ENCODE measurements around the gene ATG7.
A peak's percentile ranks its signal among the peaks of the same experiment; 100 is the strongest.
"Not testable (repeated sequence)": the region's sequence is repeated elsewhere in the genome, so short reads cannot be mapped to it uniquely, and the experiment has no call there.

The ATG7 gene

DNA sequence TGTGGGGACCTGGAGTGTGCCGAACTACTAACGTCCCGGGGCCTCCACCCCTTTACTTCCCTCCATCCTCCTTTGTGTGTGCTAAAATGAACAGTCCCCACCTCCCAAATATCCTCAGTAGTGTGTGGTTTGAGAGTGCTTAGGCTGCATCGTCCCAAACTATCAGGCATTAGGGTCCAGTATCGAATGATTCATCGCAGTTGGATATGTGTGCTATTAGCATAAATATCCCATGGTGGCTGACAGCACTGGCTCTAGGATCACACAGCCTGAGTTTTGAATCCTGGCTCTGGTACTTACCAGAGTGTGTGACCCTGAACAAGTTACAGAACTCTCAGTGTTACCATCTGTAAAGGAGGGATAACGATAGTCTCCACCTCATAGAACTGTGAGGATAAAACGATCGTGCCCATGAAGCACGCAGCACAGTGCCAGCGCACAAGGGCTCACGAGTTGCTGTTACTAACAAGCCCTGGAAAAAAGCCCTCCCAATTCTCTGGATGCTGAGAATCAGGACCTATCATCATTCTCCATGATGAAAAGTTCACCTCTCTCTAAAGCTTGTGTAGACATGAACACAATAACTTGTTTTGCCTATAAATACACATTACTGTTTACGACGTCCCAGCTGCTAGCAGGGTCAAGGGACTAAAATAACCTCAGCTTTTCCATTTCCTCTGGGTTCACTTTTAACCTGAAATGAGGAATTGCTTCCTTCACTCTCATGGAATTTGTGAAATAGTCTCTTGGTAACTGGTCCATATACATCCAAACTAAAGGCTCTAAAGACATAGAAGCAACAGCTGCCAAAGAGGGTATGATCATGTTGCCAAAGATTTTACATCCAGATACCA is 320.5 kb downstream of the ATG7 start:
- no peak overlapping the region for H3K4me3 ChIP-seq (ENCODE audit: low read depth, low read length)
- TF ChIP-seq, protein P1, sequence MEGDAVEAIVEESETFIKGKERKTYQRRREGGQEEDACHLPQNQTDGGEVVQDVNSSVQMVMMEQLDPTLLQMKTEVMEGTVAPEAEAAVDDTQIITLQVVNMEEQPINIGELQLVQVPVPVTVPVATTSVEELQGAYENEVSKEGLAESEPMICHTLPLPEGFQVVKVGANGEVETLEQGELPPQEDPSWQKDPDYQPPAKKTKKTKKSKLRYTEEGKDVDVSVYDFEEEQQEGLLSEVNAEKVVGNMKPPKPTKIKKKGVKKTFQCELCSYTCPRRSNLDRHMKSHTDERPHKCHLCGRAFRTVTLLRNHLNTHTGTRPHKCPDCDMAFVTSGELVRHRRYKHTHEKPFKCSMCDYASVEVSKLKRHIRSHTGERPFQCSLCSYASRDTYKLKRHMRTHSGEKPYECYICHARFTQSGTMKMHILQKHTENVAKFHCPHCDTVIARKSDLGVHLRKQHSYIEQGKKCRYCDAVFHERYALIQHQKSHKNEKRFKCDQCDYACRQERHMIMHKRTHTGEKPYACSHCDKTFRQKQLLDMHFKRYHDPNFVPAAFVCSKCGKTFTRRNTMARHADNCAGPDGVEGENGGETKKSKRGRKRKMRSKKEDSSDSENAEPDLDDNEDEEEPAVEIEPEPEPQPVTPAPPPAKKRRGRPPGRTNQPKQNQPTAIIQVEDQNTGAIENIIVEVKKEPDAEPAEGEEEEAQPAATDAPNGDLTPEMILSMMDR (IDR thresholded peaks at IDR 0.05; ENCODE audit: insufficient read depth, low read depth, low read length, missing control alignments) = no peak
- no peak for DNase-seq (ENCODE audit: low read depth)

DNA sequence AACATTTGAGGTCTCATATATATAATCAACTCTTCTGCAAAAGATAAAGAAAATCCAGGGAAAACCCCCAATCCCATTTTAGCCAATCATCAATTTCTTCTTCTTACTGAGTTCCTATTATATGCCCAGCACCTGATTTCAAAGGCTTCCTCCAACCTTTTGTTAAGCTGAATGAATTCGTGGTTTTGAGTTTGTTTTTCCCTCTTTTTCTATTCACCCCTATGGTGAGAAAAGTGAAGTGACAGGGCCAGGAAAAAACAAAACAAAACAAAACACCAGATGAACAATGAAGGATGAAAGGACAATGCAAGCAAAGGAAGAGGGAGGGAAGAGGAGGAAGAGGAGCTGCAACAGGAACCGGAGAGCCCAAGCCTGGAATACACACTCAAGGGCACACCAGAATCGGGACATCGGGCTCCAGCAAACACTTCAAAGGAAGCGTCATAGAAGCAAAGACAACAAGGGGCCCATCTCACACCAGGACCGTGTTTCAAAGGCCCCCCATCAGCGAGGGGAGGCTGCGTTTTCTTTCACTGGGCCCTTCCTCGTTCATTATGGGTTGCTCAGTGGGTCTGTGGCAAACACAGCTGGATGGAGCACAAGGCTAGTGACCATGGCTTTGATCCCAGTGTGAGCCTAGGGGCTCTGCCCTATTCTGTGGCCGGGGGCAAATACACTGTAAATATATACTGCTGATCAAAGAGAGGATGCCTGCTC is 321.3 kb downstream of the ATG7 start:
- no peak overlapping the region for H3K4me3 ChIP-seq (ENCODE audit: low read depth, low read length)
- TF ChIP-seq, protein P1 (IDR thresholded peaks at IDR 0.05; ENCODE audit: insufficient read depth, low read depth, low read length, missing control alignments) = no peak
- no peak for DNase-seq (ENCODE audit: low read depth)

DNA sequence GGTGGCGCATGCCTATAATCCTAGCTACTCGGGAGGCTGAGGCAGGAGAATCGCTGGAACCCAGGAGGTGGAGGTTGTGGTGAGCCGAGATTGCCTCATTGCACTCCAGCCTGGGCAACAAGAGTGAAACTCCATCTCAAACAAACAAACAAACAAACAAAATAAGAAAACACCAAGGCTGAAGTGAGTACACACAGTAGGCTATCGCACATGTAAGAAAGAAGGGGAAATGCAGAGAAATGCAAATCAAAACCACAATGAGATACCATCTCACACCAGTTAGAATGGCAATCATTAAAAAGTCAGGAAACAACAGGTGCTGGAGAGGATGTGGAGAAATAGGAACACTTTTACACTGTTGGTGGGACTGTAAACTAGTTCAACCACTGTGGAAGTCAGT is 322.8 kb downstream of the ATG7 start:
- not testable (repeated sequence) for H3K4me3 ChIP-seq (ENCODE audit: low read depth, low read length); DNase-seq (ENCODE audit: low read depth)

DNA sequence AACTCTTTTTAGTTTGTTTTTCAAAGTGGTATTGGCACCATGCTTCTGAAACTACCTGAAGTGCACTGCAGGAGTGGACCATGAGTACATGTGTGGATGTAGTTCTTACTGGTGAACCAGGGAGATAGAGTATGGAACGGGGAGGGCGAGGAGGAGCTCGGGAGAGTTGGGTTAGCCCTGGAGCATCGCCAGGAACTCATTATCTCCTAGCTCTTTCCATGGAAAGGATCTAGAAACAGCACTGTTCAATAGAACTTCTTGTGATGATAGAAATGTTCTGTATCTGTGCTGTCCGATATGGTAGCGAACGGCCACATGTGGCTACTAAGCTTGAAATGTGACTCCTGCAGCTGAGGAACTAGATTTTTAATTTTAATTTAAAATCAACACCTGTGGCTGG is 324.2 kb downstream of the ATG7 start:
- no peak for DNase-seq (ENCODE audit: low read depth)
- TF ChIP-seq, protein P1 (IDR thresholded peaks at IDR 0.05; ENCODE audit: insufficient read depth, low read depth, low read length, missing control alignments) = no peak
- no peak overlapping the region for H3K4me3 ChIP-seq (ENCODE audit: low read depth, low read length)

DNA sequence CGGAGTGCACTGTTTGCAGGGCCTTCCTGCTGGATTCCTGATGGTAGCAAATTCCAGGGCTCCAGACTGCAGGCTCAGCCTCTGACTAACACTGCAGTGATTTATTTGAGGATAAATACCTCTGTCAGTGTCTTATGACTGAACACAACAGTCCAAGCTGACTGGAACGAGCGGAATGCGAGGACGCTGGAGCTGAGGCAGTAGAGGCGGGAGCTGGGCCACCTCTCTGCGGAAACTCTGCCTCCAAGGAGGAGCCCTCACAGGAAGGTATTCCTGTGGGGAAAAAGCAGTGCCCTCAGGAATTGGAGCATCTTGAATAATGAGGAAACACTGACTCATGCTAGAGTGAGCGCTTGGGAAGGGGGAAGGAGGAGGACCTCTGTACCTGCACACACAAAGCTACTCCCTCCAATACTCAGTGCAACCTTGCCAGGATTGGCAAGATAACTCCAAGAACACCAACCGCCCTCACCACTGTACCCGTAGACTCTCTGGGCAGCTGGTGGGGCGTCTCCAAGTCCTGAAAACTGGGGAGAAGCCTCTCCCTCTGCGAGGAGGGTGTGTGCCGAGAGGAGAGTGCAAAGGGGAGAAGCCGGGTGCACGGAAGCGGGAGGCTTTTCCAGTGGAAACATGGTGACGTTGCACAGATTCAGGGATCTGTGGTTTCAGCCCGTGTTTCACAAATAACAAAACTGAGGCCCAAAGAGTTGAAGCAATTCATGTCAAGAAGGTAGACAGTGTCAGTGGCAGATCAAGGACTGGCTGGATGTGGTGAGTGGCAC is 328.5 kb downstream of the ATG7 start:
- no peak for DNase-seq (ENCODE audit: low read depth)
- no peak overlapping the region; the same call in 1 of the 2 replicates for H3K4me3 ChIP-seq (ENCODE audit: low read depth, low read length)
- TF ChIP-seq, protein P1 (IDR thresholded peaks at IDR 0.05; ENCODE audit: insufficient read depth, low read depth, low read length, missing control alignments) = no peak

DNA sequence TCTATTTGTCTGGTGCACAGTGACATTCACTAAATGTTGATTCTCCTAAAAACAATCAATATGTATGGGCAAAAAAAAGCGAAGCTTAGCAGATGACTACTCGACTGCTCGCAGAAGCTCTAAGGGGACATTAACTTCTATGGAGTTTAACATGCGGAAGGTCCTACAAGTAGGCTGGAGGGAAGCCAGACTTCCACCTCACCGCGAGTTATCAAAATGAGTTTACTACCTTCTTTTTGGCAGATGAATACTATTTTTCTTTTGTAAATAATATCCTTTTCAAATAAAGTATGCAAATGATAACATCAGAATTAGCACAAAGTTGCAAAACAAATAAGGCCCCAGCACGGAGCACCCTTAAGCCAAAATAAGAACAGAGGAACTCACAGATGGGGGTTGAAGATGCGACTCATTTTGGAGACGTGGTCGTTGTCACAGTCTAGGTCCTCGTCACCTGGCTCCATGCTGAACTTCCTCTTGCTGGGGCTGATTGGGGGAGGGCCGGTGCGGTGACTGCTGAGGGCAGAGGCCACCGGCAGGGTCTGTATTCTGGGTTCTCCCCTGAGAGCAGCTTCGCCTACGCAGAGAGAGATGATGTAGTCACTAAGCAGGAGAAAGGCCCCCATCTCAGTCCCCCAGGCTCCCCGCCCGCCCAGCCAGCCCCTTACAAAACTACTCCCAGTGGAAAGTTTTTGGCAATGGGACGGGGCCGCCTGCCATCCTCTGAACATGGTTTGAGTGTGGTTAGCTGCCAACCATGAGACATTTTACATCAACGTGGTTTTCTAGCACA is 329.4 kb downstream of the ATG7 start:
- peak; percentile 72 for DNase-seq (ENCODE audit: low read depth)
- TF ChIP-seq, protein P1 (IDR thresholded peaks at IDR 0.05; ENCODE audit: insufficient read depth, low read depth, low read length, missing control alignments) = no peak
- H3K4me3 ChIP-seq (ENCODE audit: low read depth, low read length) = peak overlapping the region; percentile 26
